OCI-LY3 (cell line): ENCODE data around the gene CRTC1.

ENCODE experiments used
- H2AFZ ChIP-seq: fragments of 200-600, 300-600 bp; shearing (Covaris generic); 2 replicates; pipeline ENCODE4 v1.6.0; 2014; ENCODE audit warnings: antibody characterized with exemption, low read depth, low read length
- H3K27ac ChIP-seq: fragments of 200-600, 300-600 bp; sonication (generic); 2 replicates; pipeline ENCODE4 v1.5.1; 2014; ENCODE audit warnings: mild to moderate bottlenecking, low read length, moderate library complexity, mixed read lengths
- H3K27me3 ChIP-seq: fragments of 200-600, 300-600 bp; sonication (generic); 2 replicates; pipeline ENCODE4 v1.6.1; 2014; ENCODE audit warnings: low read depth, low read length, mixed read lengths
- H3K36me3 ChIP-seq: fragments of 200-600, 300-600 bp; sonication (generic); replicated peaks from 2 replicates; pipeline ENCODE3; 2014; ENCODE audit warnings: low read depth, low read length, mixed read lengths
- H3K4me1 ChIP-seq: fragments of 300-600, 200-600 bp; sonication (generic); 2 replicates; pipeline ENCODE4 v1.6.1; 2014; ENCODE audit warnings: low read length, mixed read lengths
- H3K4me2 ChIP-seq: fragments of 200-600, 300-600 bp; sonication (generic); 2 replicates; pipeline ENCODE4 v1.6.1; 2014; ENCODE audit warnings: low read length, mixed read lengths
- H3K4me3 ChIP-seq: fragments of 300-600, 200-600 bp; sonication (generic); 2 replicates; pipeline ENCODE4 v1.5.1; 2014; ENCODE audit warnings: antibody characterized with exemption, mild to moderate bottlenecking, low read length, moderate library complexity
- H3K79me2 ChIP-seq: fragments of 300-600, 200-600 bp; shearing (Covaris generic); 2 replicates; pipeline ENCODE4 v1.6.1; 2014; ENCODE audit warnings: mild to moderate bottlenecking, low read length, mixed read lengths
- H3K9ac ChIP-seq: fragments of 300-600, 200-600 bp; shearing (Covaris generic); 2 replicates; pipeline ENCODE4 v1.6.0; 2014; ENCODE audit warnings: mild to moderate bottlenecking, low read length, moderate library complexity
- H3K9me3 ChIP-seq: fragments of 200-600, 300-600 bp; shearing (Covaris generic); 2 replicates; pipeline ENCODE4 v1.6.1; 2014; ENCODE audit warnings: low read length, mixed read lengths; ENCODE audit not compliant: insufficient read depth
- H4K20me1 ChIP-seq: fragments of 200-600, 300-600 bp; sonication (generic); 2 replicates; pipeline ENCODE4 v1.6.1; 2016; ENCODE audit warnings: low read length, mixed read lengths; ENCODE audit not compliant: insufficient read depth
- CTCF ChIP-seq: fragments of 200-600, 300-600 bp; sonication (generic); IDR thresholded peaks from 2 replicates; pipeline ENCODE4 v1.5.1; 2014; ENCODE audit warnings: antibody characterized with exemption, low read length, low read depth
- EZH2phosphoT487 ChIP-seq: fragments of 200-600 bp; shearing (Covaris generic); IDR thresholded peaks from 2 replicates; pipeline ENCODE4 v1.6.1; 2018; ENCODE audit warnings: antibody characterized with exemption, mixed run types, low read depth

CRTC1 gene

GRCh38 chr19:18742838-18743783 lies 59.6 kb downstream of the CRTC1 start:
- no peak overlapping the region for H3K4me3 ChIP-seq
- no peaks in the 10 kb centered on the region for H3K36me3 ChIP-seq
- H3K27ac ChIP-seq, result no peak overlapping the region
- H3K4me1 ChIP-seq, result no peaks in the 10 kb centered on the region
- H3K4me2 ChIP-seq, result no peak overlapping the region
- no peaks in the 10 kb centered on the region for H3K27me3 ChIP-seq
- TF ChIP-seq EZH2phosphoT487 (no peak), CTCF (no peak)
- H3K79me2 ChIP-seq, result no peaks in the 10 kb centered on the region
- no peak overlapping the region for H2AFZ ChIP-seq
- H3K9me3 ChIP-seq, result no peaks in the 10 kb centered on the region
- no peak overlapping the region for H3K9ac ChIP-seq
- peaks cover 21% of the 10 kb centered on the region for H4K20me1 ChIP-seq

- H3K4me1 ChIP-seq, result no peaks in the 10 kb centered on the region
- H3K27ac ChIP-seq, result no peak overlapping the region
- no peak overlapping the region for H3K4me2 ChIP-seq
- H3K9ac ChIP-seq, result no peak overlapping the region
- peaks cover 21% of the 10 kb centered on the region for H4K20me1 ChIP-seq
- H3K9me3 ChIP-seq, result no peaks in the 10 kb centered on the region
- H2AFZ ChIP-seq, result no peak overlapping the region
- H3K36me3 ChIP-seq, result no peaks in the 10 kb centered on the region
- H3K4me3 ChIP-seq, result no peak overlapping the region
- no peaks in the 10 kb centered on the region for H3K27me3 ChIP-seq
- no peaks in the 10 kb centered on the region for H3K79me2 ChIP-seq
- no peak for TF ChIP-seq EZH2phosphoT487
- TF ChIP-seq CTCF, result no peak
These were observed 60.4 kb downstream of the CRTC1 start for GRCh38 chr19:18743784-18744418.

GRCh38 chr19:18745012-18745735 lies 61.7 kb downstream of the CRTC1 start:
- no peaks in the 10 kb centered on the region for H3K36me3 ChIP-seq
- TF ChIP-seq EZH2phosphoT487 (no peak), CTCF (no peak)
- H4K20me1 ChIP-seq, result peaks cover 16% of the 10 kb centered on the region
- no peaks in the 10 kb centered on the region for H3K9me3 ChIP-seq
- H3K4me2 ChIP-seq, result no peak overlapping the region
- H3K4me3 ChIP-seq, result no peak overlapping the region
- H2AFZ ChIP-seq, result no peak overlapping the region
- H3K79me2 ChIP-seq, result no peaks in the 10 kb centered on the region
- H3K4me1 ChIP-seq, result no peaks in the 10 kb centered on the region
- no peak overlapping the region for H3K9ac ChIP-seq
- H3K27ac ChIP-seq, result no peak overlapping the region
- no peaks in the 10 kb centered on the region for H3K27me3 ChIP-seq

- Histone ChIP-seq H3K9me3 (no peaks in the 10 kb centered on the region), H4K20me1 (peaks cover 16% of the 10 kb centered on the region), H3K27me3 (no peaks in the 10 kb centered on the region), H3K79me2 (no peaks in the 10 kb centered on the region), H3K36me3 (no peaks in the 10 kb centered on the region), H3K4me3 (no peak overlapping the region), H2AFZ (no peak overlapping the region), H3K9ac (no peak overlapping the region), H3K27ac (no peak overlapping the region), H3K4me2 (no peak overlapping the region), H3K4me1 (no peaks in the 10 kb centered on the region)
- TF ChIP-seq CTCF (no peak), EZH2phosphoT487 (no peak)
These were observed 62.5 kb downstream of the CRTC1 start for GRCh38 chr19:18745931-18746330.
